HepG2 (cell line): ENCODE measurements around the gene ATOSB. TPM values are rescaled to one million over a fixed set of nuclear protein-coding genes. Genes with fewer than 3 reads are reported as not detected.
A peak's percentile ranks its signal among the peaks of the same experiment; 100 is the strongest.

Experiments used
- FOXM1 ChIP-seq: sonication (generic); formaldehyde crosslinking; IDR thresholded peaks from 2 replicates; pipeline ENCODE4 v1.5.0; 2020; ENCODE audit warnings: missing genetic modification reagents
- GABPA ChIP-seq, 2 experiments: IDR thresholded peaks; 2 replicates each; pipeline ENCODE4 v1.6.1; 2011 to 2016; ENCODE audit warnings: low read depth in 2 of 2, low read length in 1 of 2, missing biosample characterization in 1 of 2, missing genetic modification characterization in 1 of 2
- GZF1 ChIP-seq: sonication (generic); formaldehyde crosslinking; IDR thresholded peaks from 2 replicates; pipeline ENCODE4 v1.5.1; 2020; ENCODE audit warnings: mild to moderate bottlenecking, missing genetic modification reagents
- HOXA7 ChIP-seq: sonication (generic); formaldehyde crosslinking; IDR thresholded peaks from 2 replicates; pipeline ENCODE4 v1.8.1; 2022; ENCODE audit warnings: mild to moderate bottlenecking, missing genetic modification reagents, moderate library complexity
- ISX ChIP-seq: sonication (generic); formaldehyde crosslinking; conservative IDR thresholded peaks from 2 replicates; pipeline ENCODE4 v1.5.0; 2020; ENCODE audit warnings: missing genetic modification reagents
- KLF15 ChIP-seq: sonication (generic); formaldehyde crosslinking; IDR thresholded peaks from 2 replicates; pipeline ENCODE4 v1.8.1; 2023; ENCODE audit warnings: borderline replicate concordance, mild to moderate bottlenecking, inconsistent platforms, missing genetic modification reagents, mixed read lengths
- NR2F6 ChIP-seq, 2 experiments: IDR thresholded peaks; 2 replicates each; pipeline ENCODE4 v1.6.1; 2016; ENCODE audit warnings: antibody characterized with exemption in 1 of 2, mild to moderate bottlenecking in 1 of 2
- PAX8 ChIP-seq: sonication (generic); formaldehyde crosslinking; IDR thresholded peaks from 2 replicates; pipeline ENCODE4 v1.8.0; 2022; ENCODE audit warnings: mild to moderate bottlenecking, missing genetic modification reagents, borderline replicate concordance
- REPIN1 ChIP-seq: sonication (generic); formaldehyde crosslinking; IDR thresholded peaks from 2 replicates; pipeline ENCODE4 v1.8.0; 2022; ENCODE audit warnings: missing genetic modification reagents, low read depth, mild to moderate bottlenecking, borderline replicate concordance
- SALL2 ChIP-seq: sonication (generic); formaldehyde crosslinking; IDR thresholded peaks from 2 replicates; pipeline ENCODE4 v1.8.1; 2023; ENCODE audit warnings: mild to moderate bottlenecking, missing genetic modification reagents, inconsistent platforms
- SIX4 ChIP-seq: sonication (generic); formaldehyde crosslinking; IDR thresholded peaks from 2 replicates; pipeline ENCODE4 v1.4.0; 2020; ENCODE audit warnings: missing genetic modification reagents
- SRSF4 ChIP-seq: fragments of 200-400 bp; formaldehyde crosslinking; IDR thresholded peaks from one replicate; pipeline ENCODE4 v1.6.1; 2018; ENCODE audit warnings: mild to moderate bottlenecking, low read depth, low read length, moderate library complexity; ENCODE audit not compliant: poor library complexity, severe bottlenecking
- STAT5B ChIP-seq: sonication (generic); formaldehyde crosslinking; IDR thresholded peaks from 2 replicates; pipeline ENCODE4 v1.4.0; 2020; ENCODE audit warnings: missing genetic modification reagents
- THAP9 ChIP-seq: sonication (generic); formaldehyde crosslinking; IDR thresholded peaks from 2 replicates; pipeline ENCODE4; 2020; ENCODE audit warnings: missing genetic modification reagents, mild to moderate bottlenecking, borderline replicate concordance
- ZNF264 ChIP-seq: sonication (generic); formaldehyde crosslinking; IDR thresholded peaks from 2 replicates; pipeline ENCODE4 v1.4.0; 2020; ENCODE audit warnings: missing genetic modification reagents
- ZNF709 ChIP-seq: sonication (generic); formaldehyde crosslinking; IDR thresholded peaks from 2 replicates; pipeline ENCODE4 v1.5.0; 2020; ENCODE audit warnings: mild to moderate bottlenecking, missing genetic modification reagents
- polyA plus RNA-seq, 8 experiments: library from polyadenylated mRNA; depleted of rRNA in 3 of 8; stranded (reverse) in 7 of 8; unstranded in 1 of 8; fragments of >200 nt; fragmentation: Illumina TruSeq in 4 of 8; extraction: Trizol in 4 of 8; gene quantifications; 2 replicates each; pipeline versions ENCODE4 v1.2.1 to v1.2.3, GENCODE V29; 2011 to 2016; ENCODE audit warnings: low read depth in 4 of 8, missing spikeins in 1 of 8, mixed read lengths in 1 of 8; ENCODE audit not compliant: insufficient read depth in 1 of 8
- total RNA-seq, 5 experiments: library from RNA; depleted of rRNA; stranded (reverse); fragments of >200 nt; fragmentation: Illumina TruSeq; extraction: Trizol; gene quantifications; 2 replicates each; pipeline ENCODE4 v1.2.3, GENCODE V29; 2016; ENCODE audit warnings: low read depth in 1 of 5
- TF ChIP-seq, protein P1 (sequence below): sonication (generic); formaldehyde crosslinking; IDR thresholded peaks from 2 replicates; pipeline ENCODE4 v1.9.0; 2021; ENCODE audit warnings: missing genetic modification reagents, mild to moderate bottlenecking, borderline replicate concordance
- TF ChIP-seq, protein P2 (sequence below), 2 experiments: sonication (generic) in 1 of 2; formaldehyde crosslinking in 1 of 2; IDR thresholded peaks; 2 replicates each; pipeline versions ENCODE4 v1.4.0 to v1.6.1; 2018 to 2020; ENCODE audit warnings: missing genetic modification reagents in 2 of 2, borderline replicate concordance in 1 of 2, low read depth in 1 of 2, mild to moderate bottlenecking in 1 of 2, missing biosample characterization in 1 of 2

Gene ATOSB
- total and polyA plus RNA-seq, 2 of the 13 experiments (the other 11 are each of a cell fraction or from before 2014, with no cell fraction given): 1.9 to 6.4 TPM

DNA sequence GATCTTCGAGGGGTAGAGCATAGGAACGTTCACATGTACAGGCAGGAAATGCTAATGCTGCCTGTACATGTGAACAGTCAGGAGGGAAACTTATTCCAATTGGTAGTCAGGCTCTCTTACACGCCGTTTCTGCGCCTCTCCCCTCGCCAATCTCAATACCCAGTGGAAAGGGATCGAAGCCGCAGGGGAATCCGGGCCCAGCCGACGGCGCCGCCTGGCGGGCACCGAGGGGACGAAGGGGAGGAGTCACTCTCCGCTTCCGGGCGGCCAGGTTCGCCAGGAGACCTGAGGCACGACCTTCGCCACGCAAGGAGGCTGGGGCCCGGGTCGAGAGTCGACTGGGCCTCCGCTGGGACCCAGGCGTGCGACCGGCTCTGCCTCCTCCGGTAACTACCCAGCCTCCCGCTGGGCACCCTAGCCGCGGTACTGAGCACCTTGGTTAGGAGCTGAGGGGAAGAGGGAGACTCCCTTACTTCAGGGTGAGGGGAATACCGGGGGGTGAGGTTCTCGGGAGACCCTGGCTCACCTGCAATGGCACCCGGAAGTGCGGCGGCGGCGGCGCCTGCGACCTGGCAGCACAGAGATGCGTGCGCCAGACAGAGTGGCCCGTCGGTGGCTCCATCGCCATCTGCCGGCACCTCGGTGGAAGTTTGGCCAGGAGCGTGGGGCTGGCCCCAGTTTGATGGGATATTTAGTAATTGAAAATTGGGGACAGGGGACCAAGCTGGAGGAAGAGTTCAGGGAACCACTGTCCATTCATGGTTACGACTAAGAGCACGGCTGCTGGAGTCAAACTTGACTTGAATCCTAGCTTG, 19.4 kb downstream of the ATOSB start, which contains the start of gene PIGO (continued):
- TF ChIP-seq FOXM1 (no peak), GZF1 (CRISPR knock-in tag) (peak; percentile 85; the same call in 1 of the 2 replicates), KLF15 (no peak), STAT5B (no peak), THAP9 (CRISPR knock-in tag) (peak; percentile 99), HOXA7 (CRISPR knock-in tag) (no peak), ISX (no peak), SIX4 (peak; percentile 35; the same call in 1 of the 2 replicates), SRSF4 (no peak), GABPA (IDR thresholded peaks at IDR 0.05; ENCODE audit: low read depth, low read length) (peak; percentile 78), GABPA (CRISPR knock-in tag; IDR thresholded peaks at IDR 0.05; ENCODE audit: low read depth) (peak; percentile 94), NR2F6 (IDR thresholded peaks at IDR 0.05) (no peak), NR2F6 (CRISPR knock-in tag; IDR thresholded peaks at IDR 0.05) (peak; percentile 54; the same call in 1 of the 2 replicates), REPIN1 (CRISPR knock-in tag) (peak; percentile 72), ZNF264 (CRISPR knock-in tag) (peak; percentile 86), SALL2 (CRISPR knock-in tag) (peak; percentile 91), PAX8 (peak; percentile 97), ZNF709 (peak; percentile 85; the same call in 1 of the 2 replicates)
- TF ChIP-seq, protein P1, sequence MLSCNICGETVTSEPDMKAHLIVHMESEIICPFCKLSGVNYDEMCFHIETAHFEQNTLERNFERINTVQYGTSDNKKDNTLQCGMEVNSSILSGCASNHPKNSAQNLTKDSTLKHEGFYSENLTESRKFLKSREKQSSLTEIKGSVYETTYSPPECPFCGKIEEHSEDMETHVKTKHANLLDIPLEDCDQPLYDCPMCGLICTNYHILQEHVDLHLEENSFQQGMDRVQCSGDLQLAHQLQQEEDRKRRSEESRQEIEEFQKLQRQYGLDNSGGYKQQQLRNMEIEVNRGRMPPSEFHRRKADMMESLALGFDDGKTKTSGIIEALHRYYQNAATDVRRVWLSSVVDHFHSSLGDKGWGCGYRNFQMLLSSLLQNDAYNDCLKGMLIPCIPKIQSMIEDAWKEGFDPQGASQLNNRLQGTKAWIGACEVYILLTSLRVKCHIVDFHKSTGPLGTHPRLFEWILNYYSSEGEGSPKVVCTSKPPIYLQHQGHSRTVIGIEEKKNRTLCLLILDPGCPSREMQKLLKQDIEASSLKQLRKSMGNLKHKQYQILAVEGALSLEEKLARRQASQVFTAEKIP: no peak
- TF ChIP-seq, protein P2, sequence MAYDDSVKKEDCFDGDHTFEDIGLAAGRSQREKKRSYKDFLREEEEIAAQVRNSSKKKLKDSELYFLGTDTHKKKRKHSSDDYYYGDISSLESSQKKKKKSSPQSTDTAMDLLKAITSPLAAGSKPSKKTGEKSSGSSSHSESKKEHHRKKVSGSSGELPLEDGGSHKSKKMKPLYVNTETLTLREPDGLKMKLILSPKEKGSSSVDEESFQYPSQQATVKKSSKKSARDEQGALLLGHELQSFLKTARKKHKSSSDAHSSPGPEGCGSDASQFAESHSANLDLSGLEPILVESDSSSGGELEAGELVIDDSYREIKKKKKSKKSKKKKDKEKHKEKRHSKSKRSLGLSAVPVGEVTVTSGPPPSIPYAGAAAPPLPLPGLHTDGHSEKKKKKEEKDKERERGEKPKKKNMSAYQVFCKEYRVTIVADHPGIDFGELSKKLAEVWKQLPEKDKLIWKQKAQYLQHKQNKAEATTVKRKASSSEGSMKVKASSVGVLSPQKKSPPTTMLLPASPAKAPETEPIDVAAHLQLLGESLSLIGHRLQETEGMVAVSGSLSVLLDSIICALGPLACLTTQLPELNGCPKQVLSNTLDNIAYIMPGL (CRISPR knock-in tag; IDR thresholded peaks at IDR 0.05; ENCODE audit: borderline replicate concordance in 1 of 2, low read depth in 1 of 2): peak; percentile 98 to 99
